Mammary epithelial cell (primary cell): ENCODE measurements around the gene PPP1R9A.

Experiments
- EZH2 ChIP-seq: IDR thresholded peaks from 2 replicates; pipeline ENCODE4 v1.6.1; 2012; ENCODE audit warnings: low read length, inconsistent platforms, borderline replicate concordance
- TF ChIP-seq, protein P1 (sequence below), 2 donors: IDR thresholded peaks in 1 of 2; conservative IDR thresholded peaks in 1 of 2; 2 replicates each; pipeline ENCODE4 v1.5.1; 2011 to 2012; ENCODE audit warnings: inconsistent platforms in 2 of 2, low read length in 2 of 2, mild to moderate bottlenecking in 2 of 2, control low read depth in 1 of 2, low read depth in 1 of 2; ENCODE audit not compliant: insufficient read depth in 1 of 2; ENCODE audit errors: extremely low read depth in 1 of 2

DNA sequence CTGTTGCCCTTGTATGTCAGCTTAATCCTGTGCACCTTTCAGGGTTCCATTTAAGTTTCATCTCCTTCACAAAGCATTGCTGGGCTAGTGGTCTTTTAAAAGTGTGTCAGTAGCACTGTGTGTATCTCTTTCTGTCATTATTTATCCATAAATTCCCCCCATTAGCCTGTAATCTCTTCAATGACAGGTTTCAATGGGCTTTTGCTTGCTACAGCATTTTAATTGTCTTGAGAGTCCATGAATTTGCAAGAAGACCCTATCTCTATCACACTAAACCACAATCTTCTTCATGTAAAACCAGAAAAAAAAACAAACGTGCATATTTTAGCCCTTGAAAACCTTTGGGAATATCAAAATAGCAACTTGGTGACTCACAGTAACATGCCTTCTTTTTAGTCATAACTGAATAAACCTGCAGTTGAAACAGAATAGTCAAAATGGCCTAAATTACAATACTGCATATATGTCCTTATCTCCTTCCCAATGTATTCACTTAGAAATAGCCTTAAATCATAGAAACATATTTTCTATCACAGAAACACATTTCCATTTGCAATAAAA is 298.4 kb downstream of the PPP1R9A start:
- TF ChIP-seq, protein P1, sequence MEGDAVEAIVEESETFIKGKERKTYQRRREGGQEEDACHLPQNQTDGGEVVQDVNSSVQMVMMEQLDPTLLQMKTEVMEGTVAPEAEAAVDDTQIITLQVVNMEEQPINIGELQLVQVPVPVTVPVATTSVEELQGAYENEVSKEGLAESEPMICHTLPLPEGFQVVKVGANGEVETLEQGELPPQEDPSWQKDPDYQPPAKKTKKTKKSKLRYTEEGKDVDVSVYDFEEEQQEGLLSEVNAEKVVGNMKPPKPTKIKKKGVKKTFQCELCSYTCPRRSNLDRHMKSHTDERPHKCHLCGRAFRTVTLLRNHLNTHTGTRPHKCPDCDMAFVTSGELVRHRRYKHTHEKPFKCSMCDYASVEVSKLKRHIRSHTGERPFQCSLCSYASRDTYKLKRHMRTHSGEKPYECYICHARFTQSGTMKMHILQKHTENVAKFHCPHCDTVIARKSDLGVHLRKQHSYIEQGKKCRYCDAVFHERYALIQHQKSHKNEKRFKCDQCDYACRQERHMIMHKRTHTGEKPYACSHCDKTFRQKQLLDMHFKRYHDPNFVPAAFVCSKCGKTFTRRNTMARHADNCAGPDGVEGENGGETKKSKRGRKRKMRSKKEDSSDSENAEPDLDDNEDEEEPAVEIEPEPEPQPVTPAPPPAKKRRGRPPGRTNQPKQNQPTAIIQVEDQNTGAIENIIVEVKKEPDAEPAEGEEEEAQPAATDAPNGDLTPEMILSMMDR (conservative IDR thresholded peaks at IDR 0.05 in 1 of 2, IDR thresholded peaks at IDR 0.05 in 1 of 2; ENCODE audit: extremely low read depth in 1 of 2, insufficient read depth in 1 of 2, low read depth in 1 of 2, low read length in 2 of 2): no peak
- no peak for TF ChIP-seq EZH2
